Measurements from ENCODE around the gene SFXN5. TPM values are rescaled to one million over a fixed set of nuclear protein-coding genes. Genes with fewer than 3 reads are reported as not detected.

SFXN5 gene
- total RNA-seq, 1 experiment from 2014 or later: 5.1 TPM

DNA sequence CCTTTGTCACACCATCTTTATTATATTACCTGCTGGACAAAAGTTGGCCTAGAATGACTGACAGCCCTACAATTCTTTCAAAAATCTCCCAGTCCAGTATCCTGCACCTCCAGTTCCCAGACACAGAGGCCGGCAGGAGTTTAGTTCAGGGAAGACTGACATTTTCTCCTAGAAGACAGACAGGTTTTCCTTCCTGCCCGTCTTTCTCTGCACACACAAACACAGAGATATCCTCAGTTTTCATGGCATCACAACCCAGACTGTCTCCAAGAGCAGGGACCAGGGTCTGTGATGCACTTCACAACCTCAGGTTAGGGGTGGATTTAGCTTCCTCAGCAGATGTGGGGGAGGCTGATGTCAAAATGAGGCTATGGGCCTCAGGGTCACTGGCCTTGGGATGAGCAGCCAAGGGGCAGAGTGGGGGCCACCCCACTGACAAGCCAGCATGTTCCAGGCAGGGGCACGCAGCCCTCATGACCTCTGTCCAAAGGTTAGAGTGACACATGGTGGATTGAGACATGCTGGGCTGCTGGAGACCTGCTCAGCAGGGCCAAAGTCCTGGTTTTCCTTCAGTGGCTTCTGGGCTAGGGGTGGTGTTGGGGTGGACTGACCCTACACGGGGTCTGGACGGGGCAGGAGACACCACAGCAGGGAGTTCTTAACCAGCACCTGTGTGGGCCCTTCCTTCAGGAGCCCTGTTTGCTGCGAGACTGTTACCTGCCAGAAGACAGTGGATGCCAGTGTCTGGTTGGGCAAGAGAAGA is 70.5 kb downstream of the SFXN5 start:
- DNase-seq: no peak
- Histone ChIP-seq H3K4me3 (ENCODE audit: low read length) (no peak overlapping the region), H3K4me1 (ENCODE audit: low read length) (no peaks in the 10 kb centered on the region), H3K27me3 (ENCODE audit: low read length) (no peaks in the 10 kb centered on the region), H2AFZ (ENCODE audit: low read length) (no peak overlapping the region), H3K4me2 (ENCODE audit: low read depth, low read length, poor library complexity, severe bottlenecking) (no peak overlapping the region), H3K9ac (ENCODE audit: low read length) (no peak overlapping the region), H3K27ac (ENCODE audit: low read length) (no peak overlapping the region), H3K9me3 (ENCODE audit: low read length) (no peaks in the 10 kb centered on the region), H3K36me3 (ENCODE audit: insufficient read depth, low read length) (no peaks in the 10 kb centered on the region), H3K79me2 (ENCODE audit: low read length) (no peaks in the 10 kb centered on the region), H4K20me1 (ENCODE audit: insufficient read depth, low read depth, low read length) (no peaks in the 10 kb centered on the region), H3K9me2 (replicated peaks; ENCODE audit: insufficient read depth, low read length) (no peaks in the 10 kb centered on the region)

DNA sequence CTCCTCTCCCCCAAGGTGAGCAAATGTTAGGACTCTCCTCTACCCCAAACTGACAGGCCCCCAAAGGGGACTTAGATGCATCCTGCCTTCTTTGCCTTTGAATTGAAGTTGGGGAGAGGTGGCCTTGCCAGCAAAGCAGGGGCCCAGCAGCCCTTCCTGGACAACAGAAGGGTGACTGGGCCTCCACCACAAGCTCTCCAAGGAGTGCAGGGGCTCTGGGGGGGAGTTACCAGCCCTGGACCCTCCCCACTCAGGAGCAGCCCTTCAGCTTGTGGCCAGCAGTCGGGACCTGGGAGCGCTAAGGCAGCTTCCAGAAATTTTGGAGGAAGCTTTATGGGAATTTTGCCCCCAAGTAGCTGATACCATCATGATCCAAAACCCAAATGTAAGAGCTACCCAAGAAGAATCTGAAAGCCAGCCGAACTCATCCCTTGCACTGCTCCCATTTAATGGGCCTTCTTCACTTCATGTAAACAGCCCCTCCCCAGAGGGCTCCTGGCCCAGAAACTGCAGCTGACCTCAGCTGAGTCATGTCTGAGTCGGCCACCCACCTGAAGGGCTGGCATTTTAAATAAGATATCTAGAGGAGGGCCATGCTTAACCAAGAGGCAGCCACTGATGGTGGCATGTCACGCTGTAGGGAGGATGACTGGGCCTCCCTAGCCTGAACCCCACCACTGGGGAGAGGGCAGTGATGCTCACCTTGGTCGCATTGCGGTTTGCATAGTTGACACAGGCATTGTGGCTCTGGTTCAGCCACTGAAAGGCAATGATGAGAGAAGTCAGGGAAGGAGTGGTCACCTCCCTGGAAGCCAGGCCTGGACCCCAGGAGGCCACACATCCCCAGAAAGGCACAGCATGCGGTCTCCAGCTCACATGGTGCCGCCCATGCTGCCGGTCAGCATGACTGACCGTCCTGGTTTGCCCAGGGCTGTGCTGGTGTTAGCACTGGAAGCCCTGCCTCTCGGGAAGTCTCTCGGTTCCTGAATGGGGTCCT is 71.5 kb downstream of the SFXN5 start:
- Histone ChIP-seq H3K4me1 (ENCODE audit: low read length) (no peaks in the 10 kb centered on the region), H3K27ac (ENCODE audit: low read length) (no peak overlapping the region), H3K9me3 (ENCODE audit: low read length) (no peaks in the 10 kb centered on the region), H3K79me2 (ENCODE audit: low read length) (no peaks in the 10 kb centered on the region), H4K20me1 (ENCODE audit: insufficient read depth, low read depth, low read length) (no peaks in the 10 kb centered on the region), H3K9ac (ENCODE audit: low read length) (no peak overlapping the region), H3K9me2 (replicated peaks; ENCODE audit: insufficient read depth, low read length) (no peaks in the 10 kb centered on the region), H3K4me3 (ENCODE audit: low read length) (no peak overlapping the region), H2AFZ (ENCODE audit: low read length) (no peak overlapping the region), H3K27me3 (ENCODE audit: low read length) (no peaks in the 10 kb centered on the region), H3K4me2 (ENCODE audit: low read depth, low read length, poor library complexity, severe bottlenecking) (no peak overlapping the region), H3K36me3 (ENCODE audit: insufficient read depth, low read length) (no peaks in the 10 kb centered on the region)
- no peak for DNase-seq

DNA sequence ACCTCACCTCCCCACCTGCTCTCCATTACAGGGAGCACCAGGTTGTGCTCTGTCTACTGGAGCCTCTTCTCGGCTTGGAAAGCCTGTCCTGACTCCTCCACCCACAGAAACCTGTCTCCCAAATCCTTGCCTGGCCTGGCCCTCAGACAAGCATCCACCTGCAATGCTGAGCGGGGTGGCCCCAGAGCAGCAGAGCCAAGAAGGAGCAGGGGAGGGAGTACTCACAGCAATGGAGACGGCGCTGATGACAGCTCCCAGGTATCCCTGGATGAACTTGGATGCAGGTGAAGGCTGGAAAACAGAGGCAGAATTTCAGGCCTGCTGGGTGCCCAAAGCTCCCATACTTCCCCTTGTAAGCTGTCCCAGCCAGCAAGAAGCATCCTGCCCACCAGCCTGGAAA is 72.8 kb downstream of the SFXN5 start:
- Histone ChIP-seq H4K20me1 (ENCODE audit: insufficient read depth, low read depth, low read length) (no peaks in the 10 kb centered on the region), H3K36me3 (ENCODE audit: insufficient read depth, low read length) (no peaks in the 10 kb centered on the region), H3K9me3 (ENCODE audit: low read length) (no peaks in the 10 kb centered on the region), H3K4me1 (ENCODE audit: low read length) (no peaks in the 10 kb centered on the region), H3K27ac (ENCODE audit: low read length) (no peak overlapping the region), H3K79me2 (ENCODE audit: low read length) (no peaks in the 10 kb centered on the region), H3K9me2 (replicated peaks; ENCODE audit: insufficient read depth, low read length) (no peaks in the 10 kb centered on the region), H2AFZ (ENCODE audit: low read length) (no peak overlapping the region), H3K27me3 (ENCODE audit: low read length) (no peaks in the 10 kb centered on the region), H3K9ac (ENCODE audit: low read length) (no peak overlapping the region), H3K4me2 (ENCODE audit: low read depth, low read length, poor library complexity, severe bottlenecking) (no peak overlapping the region), H3K4me3 (ENCODE audit: low read length) (no peak overlapping the region)
- no peak for DNase-seq

DNA sequence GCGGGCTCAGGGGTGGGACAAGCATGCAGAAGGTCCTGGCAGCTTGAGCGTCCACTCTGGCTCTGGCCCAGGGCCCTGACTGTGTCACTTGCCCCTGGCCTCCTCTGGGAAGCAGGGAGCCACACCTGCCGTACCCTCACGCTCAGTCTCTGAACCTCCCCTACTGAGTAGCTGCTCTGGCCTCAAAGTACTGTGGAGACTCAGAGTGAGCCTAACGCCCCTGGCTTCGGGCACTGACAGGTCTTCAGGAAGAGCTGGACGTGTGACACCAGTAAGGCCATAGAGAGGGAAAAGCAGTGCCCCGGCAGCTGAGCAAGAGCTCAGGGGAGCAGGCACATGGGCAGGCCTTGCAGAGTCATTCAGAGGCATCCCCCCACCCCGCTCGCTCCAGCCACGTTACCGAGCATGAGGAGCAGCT is 73.3 kb downstream of the SFXN5 start:
- Histone ChIP-seq H2AFZ (ENCODE audit: low read length) (no peak overlapping the region), H3K9me3 (ENCODE audit: low read length) (no peaks in the 10 kb centered on the region), H3K4me2 (ENCODE audit: low read depth, low read length, poor library complexity, severe bottlenecking) (no peak overlapping the region), H4K20me1 (ENCODE audit: insufficient read depth, low read depth, low read length) (no peaks in the 10 kb centered on the region), H3K4me3 (ENCODE audit: low read length) (no peak overlapping the region), H3K27ac (ENCODE audit: low read length) (no peak overlapping the region), H3K9me2 (replicated peaks; ENCODE audit: insufficient read depth, low read length) (no peaks in the 10 kb centered on the region), H3K27me3 (ENCODE audit: low read length) (no peaks in the 10 kb centered on the region), H3K79me2 (ENCODE audit: low read length) (no peaks in the 10 kb centered on the region), H3K4me1 (ENCODE audit: low read length) (no peaks in the 10 kb centered on the region), H3K36me3 (ENCODE audit: insufficient read depth, low read length) (no peaks in the 10 kb centered on the region), H3K9ac (ENCODE audit: low read length) (no peak overlapping the region)
- no peak for DNase-seq

DNA sequence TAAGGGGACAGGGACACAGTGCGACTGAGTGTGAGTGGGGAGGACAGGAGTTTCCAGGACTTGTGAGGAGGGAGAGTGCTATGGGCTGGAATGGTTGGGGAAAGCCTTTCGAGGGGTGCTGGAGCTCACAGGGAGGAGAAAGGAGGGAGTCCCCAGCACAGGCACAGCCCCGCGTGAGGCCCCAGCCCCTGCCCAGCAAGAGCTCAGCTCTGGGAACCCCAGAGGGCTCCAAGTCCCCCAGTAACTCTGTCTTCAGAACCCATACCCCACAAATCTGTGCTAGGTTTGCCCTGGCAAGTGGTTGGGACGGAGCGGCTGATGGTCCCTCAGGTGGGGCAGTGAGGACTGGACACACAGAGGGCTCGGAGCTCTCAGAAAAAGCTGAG is 75.4 kb downstream of the SFXN5 start:
- Histone ChIP-seq H3K4me3 (ENCODE audit: low read length) (no peak overlapping the region), H3K4me2 (ENCODE audit: low read depth, low read length, poor library complexity, severe bottlenecking) (no peak overlapping the region), H4K20me1 (ENCODE audit: insufficient read depth, low read depth, low read length) (no peaks in the 10 kb centered on the region), H3K9ac (ENCODE audit: low read length) (no peak overlapping the region), H2AFZ (ENCODE audit: low read length) (no peak overlapping the region), H3K9me2 (replicated peaks; ENCODE audit: insufficient read depth, low read length) (no peaks in the 10 kb centered on the region), H3K4me1 (ENCODE audit: low read length) (no peaks in the 10 kb centered on the region), H3K36me3 (ENCODE audit: insufficient read depth, low read length) (no peaks in the 10 kb centered on the region), H3K9me3 (ENCODE audit: low read length) (no peaks in the 10 kb centered on the region), H3K79me2 (ENCODE audit: low read length) (no peaks in the 10 kb centered on the region), H3K27me3 (ENCODE audit: low read length) (no peaks in the 10 kb centered on the region), H3K27ac (ENCODE audit: low read length) (no peak overlapping the region)
- DNase-seq: no peak

DNA sequence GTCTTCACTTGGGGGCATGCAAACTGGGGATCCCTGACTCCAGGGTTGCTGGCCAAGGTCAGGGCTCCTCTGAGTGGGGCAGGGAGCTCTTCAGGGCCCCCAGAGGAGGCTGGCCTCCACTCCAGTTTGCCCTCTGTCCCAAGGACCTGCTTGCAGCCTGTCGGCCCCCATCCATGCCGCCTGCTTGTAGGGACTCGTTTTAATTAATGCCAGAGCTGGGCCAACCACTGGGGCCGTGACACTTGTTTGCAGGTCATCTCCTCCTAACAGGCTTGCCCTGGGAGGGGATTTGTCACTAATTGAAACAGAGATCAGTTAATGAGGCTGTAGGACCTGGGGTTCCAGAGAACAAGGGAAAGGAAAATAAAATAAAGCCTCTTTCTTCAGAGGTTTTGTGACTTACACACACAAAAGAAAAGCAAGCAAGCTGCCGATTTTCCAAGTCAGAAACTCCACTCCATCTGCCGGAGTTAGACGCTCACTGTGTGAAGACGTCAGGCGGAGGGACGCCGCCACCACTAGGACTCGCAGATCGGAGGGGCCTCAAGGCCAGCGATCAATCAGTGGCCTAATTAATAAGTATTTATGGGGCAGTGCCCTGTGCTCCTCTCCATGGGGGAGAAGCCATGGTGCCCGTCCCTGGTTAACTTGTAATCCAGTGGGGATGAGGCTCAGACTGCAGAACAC is 75.9 kb downstream of the SFXN5 start:
- H3K9ac ChIP-seq (ENCODE audit: low read length): no peak overlapping the region

DNA sequence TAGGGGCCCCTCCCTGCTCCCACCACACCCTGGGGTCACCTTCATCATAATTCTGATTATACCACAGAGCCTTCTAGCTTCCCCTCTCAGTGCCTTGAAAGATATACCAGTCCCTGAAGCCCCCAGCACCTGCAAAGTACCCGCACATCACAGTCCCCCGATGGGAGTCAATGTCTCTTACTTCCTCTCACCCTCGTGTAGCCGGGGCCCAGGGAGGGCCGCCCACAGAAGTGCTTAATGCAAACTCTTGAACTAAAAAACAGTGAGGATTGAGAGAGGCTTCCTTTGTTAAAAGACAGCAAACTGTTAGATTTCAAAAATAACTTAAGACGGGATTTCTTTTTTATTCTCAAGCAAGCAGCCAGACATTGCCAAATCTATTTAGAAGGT is 76.5 kb downstream of the SFXN5 start:
- H3K36me3 ChIP-seq (ENCODE audit: insufficient read depth, low read length): no peaks in the 10 kb centered on the region
- no peak overlapping the region for H2AFZ ChIP-seq (ENCODE audit: low read length)
- no peaks in the 10 kb centered on the region for H4K20me1 ChIP-seq (ENCODE audit: insufficient read depth, low read depth, low read length)
- H3K4me1 ChIP-seq (ENCODE audit: low read length): no peaks in the 10 kb centered on the region
- no peak overlapping the region for H3K27ac ChIP-seq (ENCODE audit: low read length)
- no peaks in the 10 kb centered on the region for H3K9me3 ChIP-seq (ENCODE audit: low read length)
- no peaks in the 10 kb centered on the region for H3K79me2 ChIP-seq (ENCODE audit: low read length)
- peak; percentile 47 for DNase-seq
- no peaks in the 10 kb centered on the region for H3K27me3 ChIP-seq (ENCODE audit: low read length)
- no peak overlapping the region for H3K4me2 ChIP-seq (ENCODE audit: low read depth, low read length, poor library complexity, severe bottlenecking)
- no peaks in the 10 kb centered on the region for H3K9me2 ChIP-seq (replicated peaks; ENCODE audit: insufficient read depth, low read length)
- H3K4me3 ChIP-seq (ENCODE audit: low read length): no peak overlapping the region
- H3K9ac ChIP-seq (ENCODE audit: low read length): no peak overlapping the region

More for the DNA sequence above, 75.9 kb downstream of the SFXN5 start:
- H2AFZ ChIP-seq (ENCODE audit: low read length): no peak overlapping the region
- no peaks in the 10 kb centered on the region for H4K20me1 ChIP-seq (ENCODE audit: insufficient read depth, low read depth, low read length)
- H3K79me2 ChIP-seq (ENCODE audit: low read length): no peaks in the 10 kb centered on the region
- no peaks in the 10 kb centered on the region for H3K36me3 ChIP-seq (ENCODE audit: insufficient read depth, low read length)
- no peaks in the 10 kb centered on the region for H3K4me1 ChIP-seq (ENCODE audit: low read length)
- H3K4me3 ChIP-seq (ENCODE audit: low read length): no peak overlapping the region
- H3K9me2 ChIP-seq (replicated peaks; ENCODE audit: insufficient read depth, low read length): no peaks in the 10 kb centered on the region
- DNase-seq: no peak
- H3K9me3 ChIP-seq (ENCODE audit: low read length): no peaks in the 10 kb centered on the region
- no peak overlapping the region for H3K27ac ChIP-seq (ENCODE audit: low read length)
- H3K27me3 ChIP-seq (ENCODE audit: low read length): no peaks in the 10 kb centered on the region
- H3K4me2 ChIP-seq (ENCODE audit: low read depth, low read length, poor library complexity, severe bottlenecking): no peak overlapping the region

Measured in Karpas-422 (cell line).